C4-2B (cell line): Measurements from ENCODE around the gene EXOC1L.

ENCODE experiments used
- ZFX ChIP-seq: fragments of 450-650 bp; IDR thresholded peaks from 2 replicates; pipeline ENCODE4 v1.6.1; 2017
- TF ChIP-seq, protein P1 (sequence below): fragments of 450-650 bp; conservative IDR thresholded peaks from 2 replicates; pipeline ENCODE4 v1.5.1; 2017; ENCODE audit warnings: mild to moderate bottlenecking

DNA sequence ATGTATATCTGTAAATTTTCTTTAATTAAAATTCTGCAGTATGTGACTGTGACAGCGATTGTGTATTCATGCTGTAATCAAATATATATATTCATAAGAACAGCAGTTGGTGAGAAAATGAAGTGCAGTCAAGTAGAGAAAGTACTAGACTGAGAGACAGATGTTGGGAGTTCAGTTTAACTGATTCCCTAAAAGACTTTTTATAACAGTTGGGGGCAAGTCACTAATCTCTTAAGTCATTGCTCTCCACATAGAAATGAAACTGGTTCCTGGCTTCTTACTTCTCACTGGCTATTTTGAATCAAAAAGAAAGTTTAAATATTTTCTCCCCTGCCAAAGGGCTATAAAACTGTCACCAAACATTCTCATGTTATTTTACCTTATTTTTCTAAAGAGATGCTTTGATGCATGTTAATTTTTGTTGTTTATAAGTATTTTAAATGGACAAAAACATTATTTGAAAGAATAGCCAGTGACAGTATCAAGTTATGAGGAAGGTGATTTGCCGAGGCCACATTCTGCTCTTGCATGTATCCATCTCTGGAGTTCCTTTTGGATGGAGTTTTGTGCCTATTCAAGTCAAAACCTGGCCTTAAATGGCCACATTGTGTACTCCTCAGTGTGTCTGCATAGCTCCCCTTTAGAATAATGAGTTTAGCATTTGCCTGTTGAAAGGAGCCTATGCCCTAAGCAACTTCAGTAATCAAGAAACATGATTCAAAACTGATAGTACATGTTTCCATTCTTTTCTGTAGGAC lies 64.7 kb downstream of the EXOC1L start:
- TF ChIP-seq, protein P1, sequence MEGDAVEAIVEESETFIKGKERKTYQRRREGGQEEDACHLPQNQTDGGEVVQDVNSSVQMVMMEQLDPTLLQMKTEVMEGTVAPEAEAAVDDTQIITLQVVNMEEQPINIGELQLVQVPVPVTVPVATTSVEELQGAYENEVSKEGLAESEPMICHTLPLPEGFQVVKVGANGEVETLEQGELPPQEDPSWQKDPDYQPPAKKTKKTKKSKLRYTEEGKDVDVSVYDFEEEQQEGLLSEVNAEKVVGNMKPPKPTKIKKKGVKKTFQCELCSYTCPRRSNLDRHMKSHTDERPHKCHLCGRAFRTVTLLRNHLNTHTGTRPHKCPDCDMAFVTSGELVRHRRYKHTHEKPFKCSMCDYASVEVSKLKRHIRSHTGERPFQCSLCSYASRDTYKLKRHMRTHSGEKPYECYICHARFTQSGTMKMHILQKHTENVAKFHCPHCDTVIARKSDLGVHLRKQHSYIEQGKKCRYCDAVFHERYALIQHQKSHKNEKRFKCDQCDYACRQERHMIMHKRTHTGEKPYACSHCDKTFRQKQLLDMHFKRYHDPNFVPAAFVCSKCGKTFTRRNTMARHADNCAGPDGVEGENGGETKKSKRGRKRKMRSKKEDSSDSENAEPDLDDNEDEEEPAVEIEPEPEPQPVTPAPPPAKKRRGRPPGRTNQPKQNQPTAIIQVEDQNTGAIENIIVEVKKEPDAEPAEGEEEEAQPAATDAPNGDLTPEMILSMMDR: no peak
- no peak for TF ChIP-seq ZFX
